CD4-positive, alpha-beta T cell treated with Interleukin-12 subunit alpha and Interleukin-12 subunit beta, for 1 hour (primary cell): Measurements from ENCODE around the gene AMZ1.
"Not testable (repeated sequence)": the region's sequence is repeated elsewhere in the genome, so short reads cannot be mapped to it uniquely, and the experiment has no call there.

ENCODE experiments used
- DNase-seq: peaks from one replicate; pipeline ENCODE4 v3.0.0-alpha.2; 2020

AMZ1 gene

GRCh38 chr7:2692543-2692942, 4.5 kb downstream of the AMZ1 start:
- no peak for DNase-seq

- DNase-seq, result not testable (repeated sequence)
Measured at GRCh38 chr7:2693420-2694121, 5.6 kb downstream of the AMZ1 start.

- not testable (repeated sequence) for DNase-seq
Measured at GRCh38 chr7:2694122-2694436, 6.1 kb downstream of the AMZ1 start.

- DNase-seq, result peak; percentile 67
Measured at GRCh38 chr7:2698581-2699288, 10.7 kb downstream of the AMZ1 start.

- no peak for DNase-seq
Measured at GRCh38 chr7:2699289-2699620, 11.3 kb downstream of the AMZ1 start.

GRCh38 chr7:2700141-2700850, 12.3 kb downstream of the AMZ1 start:
- DNase-seq, result no peak

GRCh38 chr7:2701424-2701823, 13.4 kb downstream of the AMZ1 start:
- no peak for DNase-seq

GRCh38 chr7:2701832-2702593, 14.0 kb downstream of the AMZ1 start:
- no peak for DNase-seq

- no peak for DNase-seq
Measured at GRCh38 chr7:2702594-2702957, 14.6 kb downstream of the AMZ1 start.

- DNase-seq, result no peak
Measured at GRCh38 chr7:2705371-2706096, 17.5 kb downstream of the AMZ1 start.

GRCh38 chr7:2706685-2707126, 18.7 kb downstream of the AMZ1 start:
- DNase-seq, result no peak

GRCh38 chr7:2707481-2707880, 19.5 kb downstream of the AMZ1 start:
- DNase-seq, result no peak

GRCh38 chr7:2708041-2708440, 20.0 kb downstream of the AMZ1 start:
- DNase-seq, result no peak

- DNase-seq, result no peak
Measured at GRCh38 chr7:2708547-2709310, 20.7 kb downstream of the AMZ1 start.

GRCh38 chr7:2709553-2710285, 21.7 kb downstream of the AMZ1 start:
- DNase-seq, result peak; percentile 80

- peak; percentile 69 for DNase-seq
Measured at GRCh38 chr7:2710286-2710655, 22.3 kb downstream of the AMZ1 start.

GRCh38 chr7:2710901-2711551, 23.0 kb downstream of the AMZ1 start:
- peak; percentile 59 for DNase-seq

GRCh38 chr7:2711895-2712675, 24.1 kb downstream of the AMZ1 start:
- no peak for DNase-seq

- DNase-seq, result no peak
Measured at GRCh38 chr7:2713370-2713769, 25.4 kb downstream of the AMZ1 start.

- DNase-seq, result no peak
Measured at GRCh38 chr7:2713978-2714377, 26.0 kb downstream of the AMZ1 start.
